Measurements from ENCODE around the gene CCDC60.

DNA sequence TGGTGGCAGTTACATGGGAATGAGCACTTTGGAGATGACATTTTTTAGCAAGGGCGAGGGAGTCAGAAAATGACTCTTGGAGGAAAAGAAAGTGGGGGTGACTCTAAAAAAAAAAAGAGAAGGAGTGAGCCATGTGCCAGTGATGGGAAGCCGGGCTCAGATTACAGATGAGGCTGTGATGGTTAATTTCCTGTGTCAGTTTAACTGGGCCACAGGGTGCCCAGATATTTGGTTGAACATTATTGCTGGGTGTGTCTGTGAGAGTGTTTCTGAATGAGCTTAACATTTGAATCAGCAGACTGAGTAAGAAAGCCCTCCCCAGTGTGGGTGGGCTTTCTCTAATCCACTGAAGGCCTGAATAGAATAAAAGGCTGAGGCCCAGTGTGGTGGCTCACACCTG, 26.8 kb upstream of the CCDC60 start:
- TF ChIP-seq EZH2phosphoT487 (IDR thresholded peaks at IDR 0.05; ENCODE audit: insufficient read depth, low read depth) (no peak), EZH2 (IDR thresholded peaks at IDR 0.05; ENCODE audit: insufficient read depth, poor library complexity, severe bottlenecking) (no peak)

All from GM23248 (cell line).